Trophoblast cell (in vitro differentiated cells and primary cell): ENCODE measurements around the gene TBPL1.

Experiments used
- DNase-seq, 2 donors: peaks; one replicate each; pipeline ENCODE4 v3.0.0-alpha.2; 2016
- H2AFZ ChIP-seq: 2 replicates; pipeline ENCODE4 v1.6.1; 2013; ENCODE audit warnings: low read length, moderate library complexity, mild to moderate bottlenecking; ENCODE audit not compliant: insufficient read depth, poor library complexity
- H2AK5ac ChIP-seq: 2 replicates; pipeline ENCODE4 v1.6.1; 2013; ENCODE audit warnings: mild to moderate bottlenecking, low read length
- H2BK120ac ChIP-seq: 2 replicates; pipeline ENCODE4 v1.6.1; 2013; ENCODE audit warnings: low read length, mild to moderate bottlenecking, moderate library complexity; ENCODE audit not compliant: insufficient read depth, poor library complexity
- H2BK12ac ChIP-seq: 2 replicates; pipeline ENCODE4 v1.6.1; 2013; ENCODE audit warnings: mild to moderate bottlenecking, low read length, moderate library complexity
- H2BK5ac ChIP-seq: 2 replicates; pipeline ENCODE4 v1.6.1; 2013; ENCODE audit warnings: low read length, low read depth, moderate library complexity, mild to moderate bottlenecking; ENCODE audit not compliant: poor library complexity
- H3K14ac ChIP-seq: 2 replicates; pipeline ENCODE4 v1.6.1; 2013; ENCODE audit warnings: mild to moderate bottlenecking, low read length
- H3K18ac ChIP-seq: 2 replicates; pipeline ENCODE4 v1.6.1; 2013; ENCODE audit warnings: mild to moderate bottlenecking, low read length
- H3K23ac ChIP-seq: 2 replicates; pipeline ENCODE4 v1.6.1; 2013; ENCODE audit warnings: low read length
- H3K27ac ChIP-seq: 2 replicates; pipeline ENCODE4 v1.5.1; 2013; ENCODE audit warnings: low read depth, mild to moderate bottlenecking, inconsistent platforms, low read length, moderate library complexity
- H3K27me3 ChIP-seq: 2 replicates; pipeline ENCODE4 v1.6.1; 2013; ENCODE audit warnings: inconsistent platforms, mild to moderate bottlenecking, low read length, moderate library complexity; ENCODE audit not compliant: insufficient read depth
- H3K36me3 ChIP-seq, 2 experiments: 1 replicate in 1 of 2; 2 replicates in 1 of 2; pipeline ENCODE4 v1.6.1; 2013; ENCODE audit warnings: low read length in 2 of 2, mild to moderate bottlenecking in 2 of 2, moderate library complexity in 1 of 2; ENCODE audit not compliant: insufficient read depth in 2 of 2, control insufficient read depth in 1 of 2
- H3K4ac ChIP-seq: 2 replicates; pipeline ENCODE4 v1.6.1; 2013; ENCODE audit warnings: low read depth, mild to moderate bottlenecking, low read length, moderate library complexity
- H3K4me1 ChIP-seq, 2 experiments: 1 replicate in 1 of 2; 2 replicates in 1 of 2; pipeline ENCODE4 v1.6.1; 2013; ENCODE audit warnings: low read length in 2 of 2, mild to moderate bottlenecking in 2 of 2, moderate library complexity in 1 of 2; ENCODE audit not compliant: insufficient read depth in 2 of 2, control insufficient read depth in 1 of 2
- H3K4me2 ChIP-seq: 2 replicates; pipeline ENCODE4 v1.6.1; 2013; ENCODE audit warnings: inconsistent platforms, mild to moderate bottlenecking, low read length, moderate library complexity
- H3K4me3 ChIP-seq: 2 replicates; pipeline ENCODE4 v1.5.1; 2013; ENCODE audit warnings: mild to moderate bottlenecking, low read depth, low read length, inconsistent platforms
- H3K79me1 ChIP-seq: one replicate; pipeline ENCODE4 v1.6.1; 2013; ENCODE audit warnings: low read length
- H3K79me2 ChIP-seq: 2 replicates; pipeline ENCODE4 v1.6.1; 2013; ENCODE audit warnings: low read length, mild to moderate bottlenecking; ENCODE audit not compliant: control insufficient read depth, insufficient read depth, poor library complexity
- H3K9ac ChIP-seq: 2 replicates; pipeline ENCODE4 v1.6.1; 2013; ENCODE audit warnings: mild to moderate bottlenecking, low read length
- H3K9me3 ChIP-seq: 2 replicates; pipeline ENCODE4 v1.6.1; 2013; ENCODE audit warnings: low read depth, mild to moderate bottlenecking, control low read depth, inconsistent platforms, low read length; ENCODE audit not compliant: insufficient read depth
- H4K12ac ChIP-seq: 2 replicates; pipeline ENCODE4 v1.6.1; 2013; ENCODE audit warnings: low read depth, mild to moderate bottlenecking, low read length, moderate library complexity
- H4K8ac ChIP-seq: 2 replicates; pipeline ENCODE4 v1.6.1; 2013; ENCODE audit warnings: low read depth, mild to moderate bottlenecking, low read length, moderate library complexity
- H4K91ac ChIP-seq: one replicate; pipeline ENCODE4 v1.6.1; 2013; ENCODE audit warnings: low read depth, mild to moderate bottlenecking, low read length, moderate library complexity
- WGBS: extraction: QIAGEN DNeasy Blood & Tissue Kit; methylation state at CpG from one replicate; pipeline ENCODE4 v1.1.7; 2013; ENCODE audit warnings: missing lambda C conversion rate; ENCODE audit not compliant: insufficient read length, insufficient coverage; ENCODE audit errors: extremely low coverage; 5-methylcytosine and 5-hydroxymethylcytosine counted together

TBPL1 gene

DNA sequence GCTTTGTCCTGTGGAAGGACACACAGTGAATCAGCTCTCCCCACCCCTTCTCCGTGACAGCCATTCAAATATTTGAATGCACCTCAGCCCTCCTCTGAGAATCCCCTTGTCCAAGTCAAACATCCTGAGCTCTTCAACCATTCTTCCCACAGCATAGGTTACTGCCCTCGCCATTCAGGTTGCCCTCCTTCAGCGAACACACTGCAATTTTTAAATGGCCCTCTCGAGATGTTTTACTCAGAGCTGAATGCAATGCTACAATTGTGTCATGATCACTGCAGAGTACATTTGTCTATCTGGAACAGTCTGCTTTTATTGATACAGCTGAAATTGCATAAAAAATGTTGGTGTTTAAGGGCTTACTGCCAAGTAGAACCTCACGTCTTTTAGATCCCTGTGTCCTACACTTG is 50.5 kb downstream of the TBPL1 start:
- Histone ChIP-seq H3K79me2 (no peaks in the 10 kb centered on the region), H4K8ac (no peak overlapping the region), H3K14ac (no peak overlapping the region), H2BK120ac (no peak overlapping the region), H2AFZ (no peak overlapping the region), H3K36me3 (no peaks in the 10 kb centered on the region), H3K27ac (no peak overlapping the region), H3K23ac (no peak overlapping the region), H2BK5ac (no peak overlapping the region), H3K27me3 (no peaks in the 10 kb centered on the region), H4K91ac (no peak overlapping the region), H3K9ac (no peak overlapping the region), H4K12ac (no peak overlapping the region), H3K4me1 (peaks cover 4 to 12% of the 10 kb centered on the region in 2 experiments), H3K4ac (no peak overlapping the region), H3K18ac (no peak overlapping the region), H2AK5ac (no peak overlapping the region), H3K4me3 (no peak overlapping the region), H2BK12ac (no peak overlapping the region), H3K79me1 (peaks cover 8% of the 10 kb centered on the region), H3K9me3 (no peaks in the 10 kb centered on the region), H3K4me2 (no peak overlapping the region)
- WGBS: no CpG with 5 or more reads among the region's 5 CpGs
- DNase-seq: no peak

DNA sequence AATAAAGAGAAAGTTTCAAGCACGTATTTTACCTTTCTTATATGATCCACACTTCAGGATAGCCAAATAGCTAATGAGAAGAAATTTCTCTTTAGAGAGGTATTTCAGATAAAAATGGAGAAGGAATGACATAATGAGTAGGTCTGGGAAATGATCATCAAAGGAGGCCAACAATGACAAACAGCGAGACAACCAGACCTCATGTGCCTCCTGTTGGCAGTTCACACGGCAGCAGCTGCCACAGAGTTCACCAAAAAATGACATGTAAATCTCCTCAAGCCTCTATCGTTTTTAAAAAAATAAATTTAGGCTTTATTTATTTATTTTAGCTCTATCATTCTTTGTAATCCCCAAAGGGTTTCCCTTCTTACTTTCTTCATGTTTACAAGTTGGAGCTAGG is 51.7 kb downstream of the TBPL1 start:
- no peak overlapping the region for H3K18ac ChIP-seq
- H3K4ac ChIP-seq: no peak overlapping the region
- H3K9me3 ChIP-seq: no peaks in the 10 kb centered on the region
- no peak overlapping the region for H3K4me3 ChIP-seq
- H2BK12ac ChIP-seq: no peak overlapping the region
- H3K79me1 ChIP-seq: peaks cover 3% of the 10 kb centered on the region
- no peak overlapping the region for H3K23ac ChIP-seq
- no peak overlapping the region for H2BK5ac ChIP-seq
- no peak overlapping the region for H3K14ac ChIP-seq
- no peak overlapping the region for H4K8ac ChIP-seq
- no peaks in the 10 kb centered on the region for H3K27me3 ChIP-seq
- H3K9ac ChIP-seq: no peak overlapping the region
- H2AK5ac ChIP-seq: no peak overlapping the region
- no peak overlapping the region for H2BK120ac ChIP-seq
- H3K27ac ChIP-seq: no peak overlapping the region
- H2AFZ ChIP-seq: no peak overlapping the region
- no peaks in the 10 kb centered on the region for H3K79me2 ChIP-seq
- H4K12ac ChIP-seq: no peak overlapping the region
- no peak overlapping the region for H3K4me2 ChIP-seq
- no peak overlapping the region for H4K91ac ChIP-seq
- no CpG with 5 or more reads among the region's 4 CpGs for WGBS
- H3K36me3 ChIP-seq: no peaks in the 10 kb centered on the region
- DNase-seq: no peak
- peaks cover 0 to 7% of the 10 kb centered on the region in 2 experiments for H3K4me1 ChIP-seq

DNA sequence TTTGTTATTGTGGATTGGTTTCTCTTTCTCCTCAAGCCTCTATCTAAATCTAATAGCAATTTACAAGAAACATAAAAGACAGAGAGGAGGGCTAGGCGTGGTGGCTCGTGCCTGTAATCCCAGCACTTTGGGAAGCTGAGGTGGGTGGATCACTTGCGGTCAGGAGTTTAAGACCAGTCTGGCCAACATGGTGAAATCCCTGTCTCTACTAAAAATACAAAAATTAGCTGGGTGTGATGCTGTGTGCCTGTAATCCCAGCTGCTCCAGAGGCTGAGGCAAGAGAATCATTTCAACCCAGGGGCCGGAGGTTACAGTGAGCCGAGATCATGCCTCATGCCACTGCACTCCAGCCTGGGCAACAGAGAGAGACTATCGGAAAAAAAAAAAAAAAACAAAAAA is 52.8 kb downstream of the TBPL1 start:
- Histone ChIP-seq H3K36me3 (no peaks in the 10 kb centered on the region), H3K14ac (no peak overlapping the region), H3K4ac (no peak overlapping the region), H2BK120ac (no peak overlapping the region), H2BK12ac (no peak overlapping the region), H4K12ac (no peak overlapping the region), H3K23ac (no peak overlapping the region), H2BK5ac (no peak overlapping the region), H4K91ac (no peak overlapping the region), H3K18ac (no peak overlapping the region), H3K27me3 (no peaks in the 10 kb centered on the region), H3K4me2 (no peak overlapping the region), H2AK5ac (no peak overlapping the region), H3K4me1 (peaks cover 0 to 5% of the 10 kb centered on the region in 2 experiments), H3K79me1 (peaks cover 2% of the 10 kb centered on the region), H3K27ac (no peak overlapping the region), H3K9ac (no peak overlapping the region), H2AFZ (no peak overlapping the region), H3K79me2 (no peaks in the 10 kb centered on the region), H3K9me3 (no peaks in the 10 kb centered on the region), H3K4me3 (no peak overlapping the region), H4K8ac (no peak overlapping the region)
- DNase-seq: no peak
- no CpG with 5 or more reads among the region's 6 CpGs for WGBS

DNA sequence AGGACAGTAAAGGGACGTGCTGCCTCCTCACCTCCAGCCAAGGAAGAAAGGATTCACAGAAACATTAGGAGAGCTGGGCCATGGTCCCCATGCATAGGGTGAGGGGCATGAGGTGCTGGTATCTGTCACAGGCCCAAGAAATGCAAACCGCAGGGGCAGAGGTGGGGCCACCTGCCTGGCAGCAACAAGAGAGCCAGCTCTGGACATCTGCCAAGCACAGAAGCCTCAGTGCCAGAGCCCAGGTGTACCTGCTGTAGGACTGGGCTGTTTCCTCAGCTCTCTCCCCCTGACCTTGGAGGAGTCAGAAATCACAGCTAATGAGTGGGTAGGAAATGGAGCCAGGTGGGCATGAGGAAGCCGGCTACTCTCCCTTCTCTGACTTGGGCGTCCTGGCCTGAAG is 54.1 kb downstream of the TBPL1 start:
- no peak overlapping the region for H3K23ac ChIP-seq
- no peaks in the 10 kb centered on the region for H3K27me3 ChIP-seq
- H2AK5ac ChIP-seq: no peak overlapping the region
- no peaks in the 10 kb centered on the region for H3K36me3 ChIP-seq
- H2BK12ac ChIP-seq: no peak overlapping the region
- no CpG with 5 or more reads among the region's 4 CpGs for WGBS
- H2BK120ac ChIP-seq: no peak overlapping the region
- H4K12ac ChIP-seq: no peak overlapping the region
- no peak for DNase-seq
- peaks cover 0 to 4% of the 10 kb centered on the region in 2 experiments for H3K4me1 ChIP-seq
- H3K79me1 ChIP-seq: no peaks in the 10 kb centered on the region
- no peak overlapping the region for H2AFZ ChIP-seq
- no peak overlapping the region for H3K9ac ChIP-seq
- no peak overlapping the region for H4K8ac ChIP-seq
- H3K18ac ChIP-seq: no peak overlapping the region
- no peak overlapping the region for H3K14ac ChIP-seq
- no peaks in the 10 kb centered on the region for H3K79me2 ChIP-seq
- no peak overlapping the region for H3K4me3 ChIP-seq
- H4K91ac ChIP-seq: no peak overlapping the region
- H3K4ac ChIP-seq: no peak overlapping the region
- H3K9me3 ChIP-seq: no peaks in the 10 kb centered on the region
- no peak overlapping the region for H2BK5ac ChIP-seq
- H3K27ac ChIP-seq: no peak overlapping the region
- no peak overlapping the region for H3K4me2 ChIP-seq
